HL-60/S4 treated with retinoic acid at 250 ng/mL for 4 days and 3 days (cell line): Measurements from ENCODE around the gene MAST4.

Source experiments
- in situ Hi-C: fragments of 300-500 bp; cut with MboI; formaldehyde crosslinking; loops from 2 replicates; pipeline ENCODE4 v1.7.0; 2022; ENCODE audit warnings: low sequenced_read_pairs

Gene MAST4

DNA sequence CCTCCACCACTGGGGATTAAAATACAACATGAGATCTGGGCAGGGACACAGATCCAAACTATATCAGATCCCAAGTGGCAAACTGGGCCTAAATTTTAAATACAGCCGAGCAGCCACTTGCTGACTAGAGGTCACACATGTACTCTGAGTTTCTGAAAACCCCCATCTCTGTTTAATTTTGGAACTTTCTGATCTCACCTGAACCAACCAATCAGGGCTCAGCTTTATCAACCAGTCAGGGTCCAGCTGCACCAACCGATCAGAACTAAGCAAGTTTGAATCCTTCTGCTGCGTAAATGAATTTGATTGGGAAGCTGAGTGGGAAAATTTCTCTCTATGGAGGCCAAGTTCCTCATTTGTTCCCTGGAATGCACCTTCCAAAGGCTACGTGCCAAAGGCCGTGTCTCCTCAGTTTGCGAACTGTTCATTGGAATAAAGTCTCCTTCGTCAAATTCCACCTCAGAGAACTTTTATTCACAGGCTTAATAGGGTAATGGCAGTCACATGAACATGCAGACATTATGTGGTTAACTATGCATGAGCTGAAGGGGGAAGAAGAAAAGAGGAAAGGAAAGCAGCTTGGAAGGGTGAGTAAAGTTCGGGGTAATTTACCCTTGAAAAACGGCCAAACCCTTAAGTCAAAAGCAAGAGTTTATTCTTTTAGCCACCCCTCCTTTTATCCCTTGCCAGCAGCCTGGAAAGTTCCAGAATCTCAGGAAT, 596.7 kb downstream of the MAST4 start:
- in situ Hi-C loops = no loop called here

DNA sequence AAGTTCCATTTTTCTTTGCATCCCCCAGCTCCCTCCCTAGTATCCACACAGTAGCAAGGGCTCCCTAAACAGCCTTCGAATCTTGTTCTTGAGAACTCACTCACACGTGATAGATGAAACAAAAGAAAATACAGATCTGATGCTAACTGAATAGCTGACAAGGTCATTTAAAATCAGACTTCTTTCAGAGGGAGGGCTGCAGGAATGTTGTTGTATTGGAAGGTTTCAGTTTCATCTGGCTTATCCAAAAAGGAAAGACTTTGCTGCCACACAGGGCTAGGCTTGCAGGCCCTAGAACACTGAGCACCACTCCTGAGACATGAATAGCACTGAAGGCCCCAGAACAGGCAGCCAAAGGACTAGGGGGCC, 597.2 kb downstream of the MAST4 start:
- in situ Hi-C loops = no loop called here

DNA sequence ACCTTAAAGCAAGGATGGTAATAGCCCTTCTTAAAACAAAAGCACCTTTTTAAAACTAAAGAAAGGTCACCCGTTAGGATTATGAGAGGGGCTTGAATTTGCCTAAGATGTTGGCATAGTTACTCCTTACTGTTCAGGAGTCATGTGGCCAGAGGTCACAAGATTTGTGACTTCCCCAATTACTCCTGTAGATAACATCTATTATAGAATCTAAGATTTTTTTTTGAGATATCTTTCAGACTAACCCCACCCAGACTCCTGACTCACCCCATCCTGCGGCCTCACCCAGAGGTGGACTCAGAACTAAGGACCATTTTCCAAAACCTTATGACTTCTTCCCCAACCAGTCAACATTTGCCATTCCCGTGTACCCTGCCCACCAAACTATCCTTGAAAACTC, 598.0 kb downstream of the MAST4 start:
- in situ Hi-C loops = no loop called here

DNA sequence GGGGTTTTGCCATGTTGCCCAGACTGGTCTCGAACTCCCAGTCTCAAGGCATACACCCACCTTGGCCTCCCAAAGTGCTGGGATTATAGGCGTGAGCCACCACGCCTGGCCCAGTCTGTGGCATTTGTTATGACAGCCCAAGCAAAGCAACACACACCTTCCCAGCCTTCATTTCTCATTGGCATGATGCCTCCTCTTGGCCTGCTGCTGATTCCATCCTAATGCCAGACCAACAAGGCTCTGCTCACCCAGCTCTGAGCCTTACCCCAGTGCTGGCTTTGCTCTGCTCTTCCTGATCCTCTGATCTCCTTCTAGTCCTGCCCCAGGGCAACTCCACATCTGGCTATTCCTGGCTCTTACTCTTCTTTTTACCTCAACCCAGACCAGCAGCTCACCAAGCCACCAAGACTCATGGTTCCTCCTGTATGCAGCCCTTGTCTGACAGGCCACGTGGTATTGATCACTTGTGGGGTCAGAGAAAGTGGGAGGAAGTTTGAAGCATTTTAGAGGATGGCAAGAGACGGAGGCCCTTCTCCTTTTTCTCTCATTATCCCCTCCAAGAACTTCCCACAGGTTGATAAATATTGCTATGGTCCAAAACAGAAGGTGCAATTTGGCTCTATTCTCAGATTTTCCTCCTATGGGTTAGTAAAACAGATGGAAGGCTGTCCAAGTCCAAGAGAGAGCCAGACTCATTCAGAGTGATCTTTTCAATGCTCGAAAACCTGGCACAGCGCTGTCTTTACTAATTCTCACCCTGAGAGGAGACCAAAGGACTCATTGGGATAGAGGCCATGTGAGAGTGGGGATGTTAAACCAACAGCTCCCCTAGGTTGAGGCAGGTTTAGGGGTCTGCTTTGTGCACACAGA, 599.4 kb downstream of the MAST4 start:
- in situ Hi-C loops = no loop called here

DNA sequence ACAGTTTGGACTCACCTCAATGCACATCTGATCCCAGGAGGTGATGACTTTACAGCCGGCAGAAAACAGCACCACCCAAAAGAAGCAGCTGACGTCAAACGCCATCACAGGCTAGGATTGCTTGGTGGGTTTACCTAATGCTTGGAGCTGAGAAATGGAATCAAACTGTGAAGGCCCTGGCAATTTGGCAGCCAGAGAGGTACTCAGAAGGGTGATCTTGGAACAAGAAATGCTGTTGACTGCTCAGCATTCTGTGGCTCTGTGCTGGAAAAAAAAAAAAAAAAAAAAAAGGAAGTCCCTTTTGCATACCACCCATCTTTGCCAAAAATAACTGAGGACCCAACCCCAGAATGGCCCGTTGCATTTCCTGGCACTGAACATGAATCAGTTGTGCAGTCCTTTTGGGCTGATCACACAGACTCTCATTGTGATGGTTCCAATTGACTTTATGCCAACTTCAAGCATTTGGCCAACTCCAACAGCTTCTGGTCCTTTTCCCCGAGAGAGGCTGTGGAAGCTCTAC, 600.4 kb downstream of the MAST4 start, which contains the start of gene CD180:
TSS of gene CD180 (minus strand) at position 263 of the 523 bp plus-strand sequence. CDS start at position 105, 158 bp downstream.
- in situ Hi-C loops = no loop called here

DNA sequence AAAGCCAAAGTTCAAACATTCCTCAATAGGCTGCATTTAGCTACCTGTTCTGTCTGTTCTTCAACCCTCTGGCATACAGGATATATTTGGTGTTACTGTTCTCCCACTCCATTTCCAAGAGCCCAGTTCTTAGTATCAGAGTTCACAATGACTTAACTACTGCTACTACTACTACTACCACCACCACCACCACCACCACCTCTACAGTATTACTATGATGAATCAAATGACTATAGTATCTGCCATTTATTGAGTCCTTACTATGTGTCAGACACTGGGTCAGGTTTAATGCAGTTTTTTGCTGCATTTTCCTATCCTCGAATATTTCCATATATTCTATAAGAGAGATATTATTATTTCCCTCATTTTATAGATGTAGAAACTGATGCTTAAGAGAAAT, 601.3 kb downstream of the MAST4 start:
- in situ Hi-C loops = no loop called here

DNA sequence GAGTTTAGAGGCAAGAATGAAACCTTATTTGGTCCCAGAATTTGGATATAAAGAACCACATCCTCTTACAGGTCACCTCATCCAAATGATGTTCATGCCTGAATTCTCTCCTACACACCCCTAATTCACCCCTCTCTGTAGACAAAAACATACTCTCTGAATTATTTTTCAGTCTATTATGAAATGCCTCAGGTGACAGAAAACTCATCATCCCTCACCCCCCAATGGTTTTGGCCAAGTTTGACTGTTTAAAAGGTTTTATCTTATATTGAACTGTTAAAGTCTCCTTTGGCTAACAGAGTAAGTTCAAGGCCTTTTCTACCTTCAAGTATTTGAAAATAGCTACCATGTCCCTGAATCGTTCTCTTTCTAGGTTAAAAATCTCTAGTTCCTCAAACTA, 602.7 kb downstream of the MAST4 start:
- in situ Hi-C loops = no loop called here

DNA sequence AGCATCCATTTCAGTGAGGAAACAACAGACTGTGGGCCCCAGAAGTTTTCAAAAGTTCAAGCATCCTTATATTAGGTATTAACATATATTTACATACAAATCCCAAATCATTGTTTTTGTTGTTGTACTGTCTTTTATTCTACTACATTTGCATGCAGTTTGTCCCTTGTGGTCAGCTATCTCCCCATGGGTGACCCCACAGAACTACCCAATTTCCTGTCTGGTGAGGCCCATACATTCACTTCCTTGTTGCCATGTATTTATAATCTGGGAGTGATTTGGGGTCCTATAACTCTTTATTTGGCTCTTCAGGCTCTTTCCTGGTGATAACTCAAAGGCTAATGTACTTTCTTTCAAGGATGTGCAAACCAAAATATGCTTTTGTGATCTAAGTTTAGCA, 603.7 kb downstream of the MAST4 start:
- in situ Hi-C loops = loop anchor here (10.0 kb wide), 1 partner anchor 45 kb away; no protein-coding TSS in a partner anchor

DNA sequence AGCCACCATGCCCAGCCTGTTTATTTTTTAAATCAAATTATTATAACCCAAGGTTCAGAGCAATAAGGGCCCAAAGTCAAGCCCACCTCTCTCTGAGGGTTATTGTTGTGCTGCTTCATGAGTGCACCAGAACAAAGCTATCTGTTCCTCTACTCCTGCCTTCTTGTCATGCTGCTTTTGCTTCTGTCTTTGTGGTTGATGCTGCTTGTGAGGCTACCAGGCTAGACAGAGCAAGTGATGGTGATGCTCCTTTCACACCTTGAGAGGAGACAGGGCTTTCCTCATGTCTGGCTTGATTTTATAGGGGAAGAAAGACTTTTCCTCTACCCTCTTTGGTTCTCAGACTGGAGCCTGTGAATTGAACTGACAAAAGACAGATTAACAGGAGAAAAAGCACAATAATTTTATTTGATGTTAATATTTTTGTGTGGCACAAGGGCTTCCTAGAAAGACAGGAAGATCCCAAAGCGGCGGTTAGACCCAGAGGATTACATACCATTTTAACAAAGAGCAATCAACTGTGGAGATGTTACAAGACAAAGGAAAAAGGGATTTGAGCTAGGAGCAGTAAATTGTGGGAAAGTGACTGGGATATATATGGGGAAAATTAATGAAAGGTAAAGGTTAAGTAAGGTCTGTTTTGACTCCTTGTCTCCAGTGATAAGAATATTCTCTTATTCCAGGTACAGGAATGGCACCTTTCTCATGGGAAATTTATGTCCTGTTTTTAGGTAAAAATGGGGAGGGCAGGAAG, 604.8 kb downstream of the MAST4 start:
- in situ Hi-C loops = loop anchor here (10.0 kb wide), 1 partner anchor 46 kb away; no protein-coding TSS in a partner anchor

DNA sequence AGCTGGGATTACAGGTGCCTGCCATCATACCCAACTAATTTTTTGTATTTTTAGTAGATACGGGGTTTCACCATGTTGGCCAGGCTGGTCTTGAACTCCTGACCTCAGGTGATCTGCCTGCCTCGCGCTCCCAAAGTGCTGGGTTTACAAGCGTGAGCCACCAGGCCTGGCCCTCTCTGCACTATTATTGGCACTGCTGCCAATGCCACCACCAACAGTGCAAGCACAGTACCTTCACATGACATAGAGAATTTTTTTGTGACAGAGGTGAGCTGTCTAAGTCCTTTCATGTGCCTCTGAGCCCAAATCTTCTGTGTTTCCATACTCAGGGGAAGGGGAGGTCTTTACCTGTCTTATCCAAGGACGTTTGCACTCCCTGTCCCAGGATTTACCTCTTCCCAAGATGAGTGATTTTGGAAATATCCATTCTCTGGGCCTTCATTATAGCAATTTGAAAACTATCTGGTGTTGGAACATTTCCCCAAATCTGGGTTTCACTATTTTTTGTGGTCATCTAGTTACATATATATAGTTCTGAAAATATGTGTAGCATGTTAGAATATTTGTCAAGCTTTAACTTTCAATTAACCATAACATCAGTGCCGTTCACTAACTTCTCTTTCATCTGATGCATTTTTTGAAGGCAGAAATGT, 605.8 kb downstream of the MAST4 start:
- in situ Hi-C loops = loop anchor here (10.0 kb wide), 1 partner anchor 47 kb away; no protein-coding TSS in a partner anchor

DNA sequence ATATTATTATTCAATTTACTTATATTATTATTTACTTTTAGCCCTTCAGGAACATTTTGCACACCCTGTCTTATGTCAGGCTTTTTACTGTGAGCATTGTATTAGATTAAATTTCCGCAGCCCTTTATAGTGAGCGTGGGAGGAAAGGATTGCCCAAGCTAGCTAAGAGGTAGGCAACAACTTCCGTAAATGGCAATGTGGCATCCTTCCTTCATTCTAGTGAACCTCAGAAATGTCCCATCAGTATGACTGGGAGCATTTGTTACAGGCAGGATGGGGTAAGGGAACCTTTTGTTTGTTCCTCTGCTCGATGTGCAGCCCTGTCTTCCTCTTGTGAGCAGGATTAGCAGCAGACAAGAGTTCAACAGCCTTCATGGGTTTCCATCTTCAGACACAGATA, 606.6 kb downstream of the MAST4 start:
- in situ Hi-C loops = loop anchor here (10.0 kb wide), 1 partner anchor 48 kb away; no protein-coding TSS in a partner anchor

DNA sequence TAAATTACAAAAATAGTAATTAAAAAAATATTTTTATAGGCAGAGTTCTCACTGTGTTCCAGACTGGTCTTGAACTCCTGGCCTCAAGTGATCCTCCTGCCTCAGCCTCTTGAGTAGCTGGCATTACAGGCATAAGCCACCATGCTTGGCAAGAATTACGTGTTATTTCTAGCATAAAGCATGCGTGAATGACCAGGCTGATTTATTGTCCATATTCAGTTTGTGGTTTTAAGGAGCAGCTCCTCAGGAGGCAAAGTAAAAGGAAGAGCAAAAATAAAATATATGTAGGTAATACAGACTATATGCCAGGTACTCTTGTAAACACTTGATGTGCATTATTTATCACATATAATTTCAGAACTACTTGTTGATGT, 607.5 kb downstream of the MAST4 start:
- in situ Hi-C loops = loop anchor here (10.0 kb wide), 1 partner anchor 49 kb away; no protein-coding TSS in a partner anchor

DNA sequence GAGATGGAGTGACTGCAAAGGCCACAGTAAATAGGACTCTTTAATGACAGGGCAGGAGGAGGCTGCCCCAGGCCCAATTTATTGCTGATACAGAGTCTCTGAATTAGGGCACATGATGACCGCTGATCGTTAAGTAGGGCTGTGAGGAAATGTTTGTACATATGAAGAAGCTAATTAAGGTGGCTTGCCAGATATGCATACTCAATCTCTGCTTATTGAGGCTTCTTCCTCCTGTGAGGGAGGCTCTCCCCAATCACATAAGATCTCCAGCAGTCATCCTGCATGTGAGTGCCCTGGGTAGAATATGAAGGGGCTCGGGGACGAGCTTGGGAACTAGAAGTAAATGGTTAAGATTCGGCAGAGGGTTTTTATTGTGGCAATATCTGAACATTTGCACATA, 608.6 kb downstream of the MAST4 start:
- in situ Hi-C loops = loop anchor here (10.0 kb wide), 1 partner anchor 50 kb away; no protein-coding TSS in a partner anchor

DNA sequence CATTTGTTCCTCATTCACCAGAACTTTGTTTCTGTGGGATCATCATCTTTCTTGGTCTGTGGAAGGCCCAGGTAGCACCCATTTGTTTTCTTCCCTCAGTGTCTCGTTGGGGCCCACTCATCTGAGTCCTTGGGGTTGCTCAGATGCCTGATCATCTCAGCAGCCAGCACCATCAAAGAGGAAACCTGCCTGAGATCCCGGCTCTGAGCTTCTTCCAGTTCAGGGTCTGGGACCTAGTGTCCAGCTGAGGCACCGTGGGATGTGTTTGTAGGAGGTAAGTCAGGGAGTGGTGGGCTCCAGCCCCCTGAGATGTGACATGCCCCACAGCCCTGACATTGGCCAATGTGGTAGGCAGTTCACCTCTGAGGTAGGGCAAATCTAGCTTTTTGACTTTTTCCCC, 609.8 kb downstream of the MAST4 start:
- in situ Hi-C loops = loop anchor here (10.0 kb wide), 1 partner anchor 51 kb away; no protein-coding TSS in a partner anchor

DNA sequence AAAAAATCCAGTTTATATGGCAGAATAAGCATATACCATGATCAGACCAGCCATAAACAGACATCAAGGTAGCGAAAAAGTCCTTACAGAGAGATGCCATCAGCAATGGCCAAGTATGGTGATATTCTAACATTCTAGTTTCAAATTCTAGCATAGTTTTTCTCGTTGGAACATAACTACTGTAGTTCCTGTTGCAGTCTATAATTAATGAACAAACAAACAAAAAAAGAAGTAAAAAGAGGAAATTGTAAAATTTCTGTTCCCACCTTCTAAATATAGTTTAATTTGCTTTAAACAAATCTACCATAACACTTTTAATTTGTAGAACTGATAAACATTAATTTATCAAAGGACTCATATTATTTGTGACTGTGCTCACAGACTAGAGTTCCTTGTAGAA, 610.3 kb downstream of the MAST4 start:
- in situ Hi-C loops = loop anchor here (10.0 kb wide), 1 partner anchor 52 kb away; no protein-coding TSS in a partner anchor

DNA sequence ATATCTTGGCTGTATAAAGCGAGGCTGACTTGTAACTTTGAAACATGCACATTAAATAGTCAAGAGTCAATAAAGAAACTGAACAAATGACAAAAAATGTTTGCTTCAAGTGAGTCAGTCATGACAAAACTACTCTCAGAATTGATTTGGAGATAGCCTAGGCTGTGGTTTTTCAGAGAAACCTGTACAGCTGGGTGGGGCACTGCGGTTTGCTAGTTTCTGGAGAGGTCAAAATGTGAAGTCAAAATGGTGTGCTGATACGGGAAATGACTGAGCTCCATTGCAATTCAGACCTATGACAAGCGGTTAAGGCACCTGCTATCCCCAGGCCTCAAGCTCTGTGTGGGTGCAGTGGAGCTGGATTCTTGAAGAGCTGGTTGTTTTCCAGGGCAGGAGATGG, 610.7 kb downstream of the MAST4 start:
- in situ Hi-C loops = loop anchor here (10.0 kb wide), 1 partner anchor 52 kb away; no protein-coding TSS in a partner anchor

DNA sequence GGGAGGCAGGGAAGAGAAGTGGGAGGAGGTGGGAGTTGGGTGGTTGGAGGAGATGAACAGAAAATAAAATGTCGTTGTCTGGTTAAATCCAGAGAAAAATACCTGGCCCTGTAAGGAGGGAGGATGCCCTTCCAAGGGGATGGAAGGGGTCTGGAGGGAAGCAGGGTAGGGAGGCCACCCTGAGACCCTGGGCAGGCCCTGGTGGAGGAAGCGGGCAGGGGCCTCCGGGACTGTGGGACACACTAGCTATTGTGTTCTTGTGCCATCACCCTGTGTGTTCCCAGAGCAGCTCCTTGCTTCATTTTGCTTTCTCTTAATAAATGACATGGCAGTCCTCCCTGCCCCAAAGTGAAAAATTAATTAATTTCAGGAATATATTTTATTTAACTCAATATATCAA, 612.2 kb downstream of the MAST4 start:
- in situ Hi-C loops = loop anchor here (10.0 kb wide), 1 partner anchor 54 kb away; no protein-coding TSS in a partner anchor

DNA sequence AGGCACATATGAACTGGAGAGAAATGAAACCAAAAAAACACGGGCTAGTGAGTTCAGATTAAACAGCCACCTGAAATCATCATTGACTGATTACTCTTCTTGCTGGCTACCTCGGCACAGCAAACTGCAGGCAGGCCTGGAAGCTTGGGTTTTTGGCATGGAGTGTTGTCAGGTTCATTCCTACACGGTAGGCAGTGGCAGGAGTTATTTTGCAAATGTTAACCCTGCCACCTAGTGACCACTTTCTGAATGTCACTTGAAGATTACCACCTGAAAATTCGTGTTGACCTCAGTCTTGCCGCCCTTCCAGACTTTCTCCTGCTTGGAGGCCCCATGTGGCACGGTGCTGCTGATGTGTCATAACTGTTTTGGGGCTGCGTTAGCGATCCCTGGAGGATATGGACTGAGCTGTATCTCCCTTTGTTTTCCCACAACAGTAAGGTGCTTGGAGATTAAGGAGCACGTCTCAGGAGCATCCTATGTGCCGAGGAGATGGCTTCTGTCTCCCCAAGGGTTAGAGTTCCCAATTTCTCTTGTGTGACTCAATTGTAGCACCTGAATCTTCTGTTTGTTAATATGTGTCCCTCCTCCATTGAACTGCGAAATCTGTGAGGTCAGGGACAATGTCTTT, 613.1 kb downstream of the MAST4 start:
- in situ Hi-C loops = loop anchor here (10.0 kb wide), 1 partner anchor 54 kb away; no protein-coding TSS in a partner anchor

DNA sequence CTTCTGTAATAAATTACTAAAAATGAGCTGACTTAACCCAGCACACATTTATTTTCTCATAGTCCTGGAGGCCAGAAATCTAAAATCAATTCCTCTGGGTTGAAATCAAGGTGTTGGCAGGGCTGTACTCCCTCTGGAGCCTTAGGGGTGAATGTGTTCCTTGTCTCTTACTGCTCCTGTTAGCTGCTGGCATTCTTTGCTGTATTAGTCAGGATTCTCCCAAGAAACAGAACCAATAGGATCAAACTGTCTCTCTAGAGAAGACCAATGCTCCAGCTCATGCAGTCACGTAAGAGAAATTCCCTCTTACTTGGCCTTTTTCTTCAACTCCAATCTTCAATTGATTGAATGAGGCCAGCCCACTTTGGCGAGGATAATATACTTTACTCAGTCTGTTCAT, 615.7 kb downstream of the MAST4 start:
- in situ Hi-C loops = no loop called here
